Central memory CD8-positive, alpha-beta T cell (primary cell): Measurements from ENCODE around the gene ENTPD2.

Experiments
- ATAC-seq: fragments of 150-1000 bp; cut with Tn5 transposase; replicated peaks from 2 replicates; pipeline ENCODE4 v1.10.0; 2022; ENCODE audit warnings: mild to moderate bottlenecking, moderate FRiP score, moderate number of reproducible peaks; ENCODE audit not compliant: poor library complexity, severe bottlenecking; ENCODE audit errors: extremely low read depth
- DNase-seq, 2 donors: peaks; one replicate each; pipeline ENCODE4 v3.0.0; 2021; ENCODE audit warnings: low spot score in 2 of 2
- H3K27ac Mint-ChIP-seq: one replicate; pipeline ENCODE4 v1.8.0; 2022; ENCODE audit warnings: low read depth, mild to moderate bottlenecking, moderate library complexity, mixed read lengths
- H3K27me3 Mint-ChIP-seq: one replicate; pipeline ENCODE4 v1.8.0; 2022; ENCODE audit warnings: mixed read lengths
- H3K36me3 Mint-ChIP-seq: one replicate; pipeline ENCODE4 v1.8.0; 2022; ENCODE audit warnings: mild to moderate bottlenecking, moderate library complexity, mixed read lengths; ENCODE audit not compliant: insufficient read depth
- H3K4me1 Mint-ChIP-seq: one replicate; pipeline ENCODE4 v1.8.0; 2022; ENCODE audit warnings: mixed read lengths
- H3K4me3 Mint-ChIP-seq: one replicate; pipeline ENCODE4 v1.8.0; 2022; ENCODE audit warnings: mild to moderate bottlenecking, moderate library complexity, mixed read lengths
- H3K9me3 Mint-ChIP-seq: one replicate; pipeline ENCODE4 v1.8.0; 2022; ENCODE audit warnings: mixed read lengths

Gene ENTPD2

DNA sequence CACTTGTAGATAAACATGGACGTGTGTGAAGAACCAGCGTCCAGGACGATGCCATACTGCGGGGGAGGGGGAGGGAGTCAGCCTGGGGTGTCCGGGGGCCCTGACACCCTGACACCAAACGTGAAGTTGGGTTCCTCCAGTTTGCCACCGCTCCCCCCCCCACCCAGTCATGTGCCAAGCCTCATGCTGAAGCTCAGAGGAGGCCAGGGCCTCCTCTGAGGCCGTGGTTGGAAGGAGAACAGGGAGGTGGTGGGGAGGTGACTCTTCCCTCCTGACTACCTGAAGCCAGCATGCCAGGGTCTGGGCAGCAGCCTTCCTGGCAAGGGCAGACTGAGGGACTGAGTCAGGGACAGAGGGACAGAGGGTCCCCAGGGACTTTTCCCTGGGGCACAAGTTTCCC lies 1.6 kb downstream of the ENTPD2 start:
- no peak for DNase-seq
- no peak for ATAC-seq
- Mint-ChIP-seq H3K27ac (no peak overlapping the region), H3K36me3 (peaks cover 10% of the 10 kb centered on the region), H3K4me1 (peaks cover 5% of the 10 kb centered on the region), H3K27me3 (peaks cover 18% of the 10 kb centered on the region), H3K4me3 (peak overlapping the region; percentile 13), H3K9me3 (no peaks in the 10 kb centered on the region)

DNA sequence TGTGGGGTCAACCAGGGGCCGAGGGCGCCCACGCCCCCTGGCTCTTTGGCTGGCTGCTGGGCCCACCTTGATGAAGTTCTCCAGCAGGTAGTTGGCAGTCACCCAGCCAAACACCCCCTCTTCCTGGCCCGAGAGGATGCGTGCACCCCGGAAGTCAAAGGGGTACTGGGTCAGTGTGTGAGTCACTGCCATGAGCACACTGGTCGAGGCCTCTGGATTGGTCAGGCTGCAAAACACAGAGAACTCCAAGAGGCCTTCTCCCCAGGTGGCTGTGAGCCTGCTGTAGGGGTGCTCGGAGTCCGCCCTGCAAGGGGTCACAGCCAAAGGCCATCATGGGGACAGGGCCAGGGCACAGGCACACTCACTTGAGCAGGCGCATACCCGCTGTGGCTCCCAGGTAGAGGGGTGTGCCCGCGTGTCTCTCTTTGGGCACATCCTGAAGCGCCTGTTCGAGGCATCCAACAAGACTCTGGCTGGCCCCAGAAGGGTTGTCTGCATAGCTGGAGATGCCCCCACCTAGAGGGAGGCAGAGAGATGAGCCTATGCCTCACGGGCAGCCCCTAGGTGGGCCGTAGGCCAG lies 2.6 kb downstream of the ENTPD2 start:
- no peak overlapping the region for H3K27ac Mint-ChIP-seq
- H3K27me3 Mint-ChIP-seq = peaks cover 18% of the 10 kb centered on the region
- ATAC-seq (no peak), DNase-seq (no peak)
- H3K36me3 Mint-ChIP-seq = peaks cover 14% of the 10 kb centered on the region
- no peaks in the 10 kb centered on the region for H3K9me3 Mint-ChIP-seq
- H3K4me1 Mint-ChIP-seq = peaks cover 8% of the 10 kb centered on the region
- no peak overlapping the region for H3K4me3 Mint-ChIP-seq

DNA sequence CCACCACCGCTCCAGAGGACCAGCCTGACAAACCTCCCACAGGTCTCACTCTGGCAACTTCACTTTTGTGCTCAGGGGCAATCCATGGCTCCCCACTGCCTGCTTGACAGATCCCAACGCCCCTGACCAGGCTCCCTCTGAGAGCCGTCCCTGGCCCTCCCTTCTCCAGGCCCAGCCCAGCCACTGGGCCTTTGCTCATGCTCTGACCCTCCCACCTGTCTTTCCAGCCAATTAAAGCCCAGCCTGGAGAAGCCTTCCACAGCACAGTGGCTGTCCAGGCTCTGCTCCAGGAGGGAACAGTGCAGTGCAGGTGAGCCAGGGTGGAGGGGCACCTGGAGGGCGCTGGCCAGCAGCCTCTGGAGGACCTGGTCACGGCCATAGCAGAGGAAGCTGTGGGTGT lies 3.3 kb downstream of the ENTPD2 start:
- DNase-seq (no peak), ATAC-seq (no peak)
- peaks cover 14% of the 10 kb centered on the region for H3K36me3 Mint-ChIP-seq
- H3K27ac Mint-ChIP-seq = no peak overlapping the region
- no peaks in the 10 kb centered on the region for H3K9me3 Mint-ChIP-seq
- H3K27me3 Mint-ChIP-seq = peaks cover 18% of the 10 kb centered on the region
- H3K4me1 Mint-ChIP-seq = peaks cover 10% of the 10 kb centered on the region
- no peak overlapping the region for H3K4me3 Mint-ChIP-seq

DNA sequence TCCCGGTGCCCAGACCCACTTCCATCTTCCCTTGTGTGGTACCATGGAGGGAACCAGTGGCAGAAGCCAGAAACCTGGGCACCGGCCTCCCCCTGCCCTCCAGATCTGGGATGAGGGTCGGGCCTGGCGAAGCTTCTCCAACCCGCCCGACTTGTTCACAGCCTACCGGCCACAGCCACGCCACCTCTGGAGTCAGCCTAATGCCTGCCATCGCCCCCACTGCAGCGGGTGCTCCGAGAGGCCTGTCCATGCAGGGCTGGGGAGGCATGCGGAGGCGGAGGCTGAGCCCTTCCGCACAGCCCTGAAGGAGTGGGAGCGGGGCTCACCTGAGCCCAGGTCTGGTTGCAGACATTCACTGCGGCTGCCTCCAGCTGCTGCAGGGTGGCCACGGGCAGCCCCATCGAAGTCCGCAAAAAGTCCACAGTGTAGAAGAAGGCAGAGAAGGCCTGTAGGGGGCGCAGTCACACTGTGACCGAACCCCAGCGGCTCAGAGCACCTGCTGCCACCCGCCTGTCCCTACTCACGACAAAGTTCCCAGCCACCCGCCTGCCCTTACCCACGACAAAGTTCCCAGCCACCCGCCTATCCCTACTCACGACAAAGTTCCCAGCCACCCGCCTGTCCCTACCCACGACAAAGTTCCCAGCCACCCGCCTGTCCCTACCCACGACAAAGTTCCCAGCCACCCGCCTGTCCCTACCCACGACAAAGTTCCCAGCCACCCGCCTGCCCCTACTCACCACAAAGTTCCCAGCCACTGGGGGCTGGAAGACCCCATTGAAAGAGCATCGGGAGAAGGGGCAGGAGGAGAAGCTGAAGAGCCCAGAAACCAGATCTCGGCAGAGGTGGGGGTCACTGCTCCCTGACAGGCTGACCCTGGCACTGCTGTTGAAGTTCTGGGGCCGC lies 4.1 kb downstream of the ENTPD2 start:
- H3K27me3 Mint-ChIP-seq = peaks cover 18% of the 10 kb centered on the region
- H3K36me3 Mint-ChIP-seq = peaks cover 14% of the 10 kb centered on the region
- no peak overlapping the region for H3K27ac Mint-ChIP-seq
- H3K9me3 Mint-ChIP-seq = no peaks in the 10 kb centered on the region
- no peak for ATAC-seq
- peaks cover 16% of the 10 kb centered on the region for H3K4me1 Mint-ChIP-seq
- no peak overlapping the region for H3K4me3 Mint-ChIP-seq
- DNase-seq = no peak

DNA sequence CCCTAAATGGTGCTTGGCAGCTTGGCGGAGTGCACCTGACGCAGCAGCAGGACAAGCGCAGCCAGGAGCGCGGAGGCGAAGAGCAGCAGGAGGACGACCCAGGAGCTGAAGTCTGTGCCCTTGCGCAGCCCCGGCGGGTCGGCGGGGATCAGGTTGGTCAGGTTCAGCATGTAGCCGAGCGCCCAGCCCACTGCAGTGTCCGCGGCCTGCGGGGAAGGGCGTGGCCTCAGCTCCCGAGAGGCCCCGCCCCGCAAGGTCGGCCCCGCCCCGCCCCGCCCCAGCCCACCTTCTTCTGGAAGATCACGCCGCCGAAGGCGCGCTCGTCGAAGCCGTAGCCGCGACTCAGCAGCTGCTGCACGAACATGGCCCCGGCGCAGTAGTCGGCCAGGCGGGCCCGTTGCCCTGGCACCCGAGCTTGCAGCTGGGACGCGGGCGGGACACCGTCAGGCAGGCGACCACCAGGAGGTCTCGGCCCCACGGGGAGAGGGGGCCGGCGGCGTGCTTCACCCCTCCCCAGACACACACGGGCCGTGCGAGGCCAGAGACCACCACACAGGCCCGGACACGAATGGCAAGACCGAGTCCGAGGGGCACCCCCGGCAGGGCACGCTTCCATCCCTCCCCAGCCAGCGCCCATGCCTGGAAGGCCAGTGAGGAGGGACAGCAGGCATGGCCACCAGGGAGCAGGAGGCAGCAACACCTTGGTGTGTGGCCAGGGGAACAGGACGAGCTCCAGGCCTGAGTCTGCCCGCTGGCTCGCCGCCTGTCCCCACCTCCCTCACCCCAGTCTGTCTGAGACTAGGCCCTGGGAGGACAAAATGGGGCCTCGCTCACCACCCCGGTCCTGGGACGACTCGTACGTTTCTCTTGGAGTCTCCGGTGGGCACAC lies 5.0 kb downstream of the ENTPD2 start:
- peaks cover 14% of the 10 kb centered on the region for H3K36me3 Mint-ChIP-seq
- DNase-seq (no peak), ATAC-seq (no peak)
- peaks cover 20% of the 10 kb centered on the region for H3K4me1 Mint-ChIP-seq
- peaks cover 18% of the 10 kb centered on the region for H3K27me3 Mint-ChIP-seq
- no peak overlapping the region for H3K4me3 Mint-ChIP-seq
- H3K9me3 Mint-ChIP-seq = no peaks in the 10 kb centered on the region
- no peak overlapping the region for H3K27ac Mint-ChIP-seq

DNA sequence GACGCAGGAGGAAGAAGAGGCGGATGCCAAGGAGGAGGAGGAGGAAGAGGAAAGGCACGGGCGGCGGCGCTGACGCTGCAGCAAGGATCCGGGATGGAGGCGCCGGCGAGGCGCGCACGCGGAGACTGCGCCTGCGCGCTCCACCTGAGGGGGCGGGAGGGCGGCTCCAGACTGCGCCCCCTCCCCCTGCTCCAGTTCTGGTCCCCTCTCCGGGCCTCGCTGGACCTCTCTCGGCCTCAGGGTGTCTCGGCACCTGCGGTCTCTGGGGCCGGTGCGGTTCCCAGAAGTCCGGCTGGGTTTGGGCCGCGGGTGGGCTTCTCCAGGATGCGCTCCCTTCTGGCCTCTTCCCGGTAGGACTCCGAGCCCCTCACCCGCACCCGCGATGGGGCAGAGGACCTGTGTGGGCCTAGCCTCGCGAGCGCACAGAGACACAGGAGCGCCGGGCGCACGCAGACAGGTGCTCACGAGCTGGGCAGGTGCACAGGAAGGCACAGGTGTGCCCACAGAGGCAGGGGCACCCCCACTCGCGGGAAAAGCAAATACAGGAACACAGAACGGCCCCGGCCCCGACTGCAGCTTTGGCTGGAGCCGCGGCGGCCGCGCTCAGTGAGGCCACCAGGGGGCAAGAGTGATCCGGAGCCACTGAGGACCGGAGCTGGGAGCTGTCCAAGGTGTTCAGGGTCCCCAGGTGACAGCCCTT lies 7.6 kb downstream of the ENTPD2 start, which contains the start of gene NPDC1:
NPDC1 (minus strand) TSS at position 90 of the 700 bp plus-strand sequence. CDS start 188 bp downstream, outside the sequence.
- Mint-ChIP-seq H3K4me1 (peaks cover 20% of the 10 kb centered on the region), H3K9me3 (no peaks in the 10 kb centered on the region), H3K27ac (no peak within 1 kb of the TSS), H3K36me3 (peaks cover 14% of the 10 kb centered on the region), H3K27me3 (peaks cover 18% of the 10 kb centered on the region), H3K4me3 (peak within 1 kb of the TSS; percentile 75)
- DNase-seq (peak; percentile 64 to 70), ATAC-seq (peak; percentile 67)

DNA sequence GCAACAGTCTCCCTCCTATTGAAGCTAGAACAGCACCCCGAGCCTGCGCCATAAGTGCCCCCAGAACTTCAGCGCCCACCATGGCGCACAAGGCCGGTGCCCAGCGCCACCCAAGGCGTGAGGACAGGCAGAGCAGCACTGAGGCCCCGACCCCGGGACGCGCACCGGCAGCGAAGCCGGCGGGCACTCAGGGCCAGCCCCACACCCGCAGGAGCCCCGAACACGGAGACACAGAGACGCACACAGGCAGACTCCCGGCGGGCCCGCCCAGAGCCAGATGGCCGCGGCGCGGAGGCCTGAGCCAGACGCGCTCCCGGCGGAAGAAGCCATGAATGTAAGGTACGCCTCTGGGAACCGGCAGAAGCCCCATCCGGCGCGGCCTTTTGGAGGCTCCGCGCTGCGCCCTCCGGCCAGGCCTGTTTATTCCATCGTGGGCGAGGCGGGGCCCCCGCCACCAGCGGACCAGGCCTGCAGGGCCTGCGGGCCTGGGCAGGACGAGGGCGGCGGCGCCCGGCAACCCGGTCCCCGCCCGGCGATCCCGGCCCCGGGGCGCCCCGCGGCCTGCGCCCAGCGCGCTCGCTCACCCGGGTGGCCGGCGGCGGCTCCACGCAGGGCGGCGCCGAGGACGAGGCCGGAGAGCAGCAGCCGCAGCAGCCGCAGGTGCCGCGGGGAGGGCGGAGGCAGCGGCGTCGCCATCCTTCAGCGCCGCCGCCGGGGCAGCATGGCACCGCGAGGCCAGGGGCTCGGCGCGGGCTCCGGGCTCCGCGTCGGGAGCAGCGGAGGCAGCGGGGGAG lies 8.4 kb downstream of the ENTPD2 start:
- H3K9me3 Mint-ChIP-seq = no peaks in the 10 kb centered on the region
- ATAC-seq = no peak
- DNase-seq = no peak
- peaks cover 13% of the 10 kb centered on the region for H3K27me3 Mint-ChIP-seq
- H3K4me3 Mint-ChIP-seq = peak overlapping the region; percentile 75
- H3K27ac Mint-ChIP-seq = no peak overlapping the region
- H3K4me1 Mint-ChIP-seq = peaks cover 20% of the 10 kb centered on the region
- H3K36me3 Mint-ChIP-seq = peaks cover 13% of the 10 kb centered on the region

DNA sequence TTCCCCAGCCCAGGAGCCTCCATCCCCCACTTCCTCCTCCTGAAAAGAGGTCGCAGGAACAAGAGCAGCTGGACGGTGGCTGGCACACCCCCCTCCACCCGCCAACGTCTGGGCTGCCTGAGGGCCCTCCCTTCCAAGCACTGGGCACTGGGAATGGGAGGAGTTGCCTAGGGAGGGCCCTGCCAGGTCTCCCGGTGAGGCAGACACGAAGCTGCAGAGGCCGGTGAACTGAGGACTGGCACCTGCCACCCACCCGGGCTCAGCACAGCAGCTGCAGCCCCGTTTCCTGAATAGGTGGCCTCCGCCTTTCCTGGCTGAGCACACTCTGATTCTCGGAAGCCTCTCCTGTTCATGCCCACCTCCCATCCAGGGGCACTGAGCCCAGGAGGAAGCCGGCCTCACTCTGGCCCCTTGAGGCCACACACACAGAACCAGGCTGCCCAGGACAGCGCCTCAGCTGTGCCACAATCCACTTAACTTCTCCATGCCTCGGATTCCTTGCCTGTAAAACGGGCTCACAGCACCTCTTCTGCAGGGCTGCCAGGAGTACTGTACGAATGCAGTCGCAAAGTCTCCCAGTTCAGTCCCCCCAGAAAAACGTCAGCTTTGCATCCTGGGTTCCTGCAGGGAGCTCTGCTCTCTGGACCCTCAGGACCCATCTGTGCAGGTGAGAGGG lies 9.2 kb downstream of the ENTPD2 start:
- DNase-seq (no peak), ATAC-seq (no peak)
- Mint-ChIP-seq H3K27me3 (peaks cover 4% of the 10 kb centered on the region), H3K27ac (no peak overlapping the region), H3K4me1 (peaks cover 15% of the 10 kb centered on the region), H3K36me3 (peaks cover 9% of the 10 kb centered on the region), H3K4me3 (peak overlapping the region; percentile 75), H3K9me3 (no peaks in the 10 kb centered on the region)

DNA sequence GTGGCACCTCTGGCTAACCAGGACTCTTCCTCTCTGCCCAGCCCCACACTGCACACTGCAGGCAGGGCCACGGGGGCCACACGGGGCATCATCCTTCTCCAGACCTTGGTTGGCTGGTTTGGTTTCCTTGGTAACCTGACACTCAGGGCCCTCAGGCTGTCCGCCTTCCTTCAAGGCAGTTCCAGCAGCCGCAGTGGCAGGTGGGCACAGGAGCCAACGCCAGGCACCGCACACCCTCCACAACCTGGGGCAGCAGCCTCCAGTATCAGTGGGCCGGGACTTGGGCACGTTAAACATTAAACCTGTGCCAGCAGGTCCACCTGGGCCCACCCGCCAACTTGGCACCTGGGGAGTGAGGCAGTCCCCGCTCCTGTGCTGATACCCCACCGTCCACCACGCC lies 9.8 kb downstream of the ENTPD2 start:
- H3K36me3 Mint-ChIP-seq = peaks cover 7% of the 10 kb centered on the region
- no peak overlapping the region for H3K27ac Mint-ChIP-seq
- ATAC-seq = no peak
- no peaks in the 10 kb centered on the region for H3K9me3 Mint-ChIP-seq
- no peaks in the 10 kb centered on the region for H3K27me3 Mint-ChIP-seq
- DNase-seq = no peak
- peaks cover 15% of the 10 kb centered on the region for H3K4me1 Mint-ChIP-seq
- no peak overlapping the region for H3K4me3 Mint-ChIP-seq

DNA sequence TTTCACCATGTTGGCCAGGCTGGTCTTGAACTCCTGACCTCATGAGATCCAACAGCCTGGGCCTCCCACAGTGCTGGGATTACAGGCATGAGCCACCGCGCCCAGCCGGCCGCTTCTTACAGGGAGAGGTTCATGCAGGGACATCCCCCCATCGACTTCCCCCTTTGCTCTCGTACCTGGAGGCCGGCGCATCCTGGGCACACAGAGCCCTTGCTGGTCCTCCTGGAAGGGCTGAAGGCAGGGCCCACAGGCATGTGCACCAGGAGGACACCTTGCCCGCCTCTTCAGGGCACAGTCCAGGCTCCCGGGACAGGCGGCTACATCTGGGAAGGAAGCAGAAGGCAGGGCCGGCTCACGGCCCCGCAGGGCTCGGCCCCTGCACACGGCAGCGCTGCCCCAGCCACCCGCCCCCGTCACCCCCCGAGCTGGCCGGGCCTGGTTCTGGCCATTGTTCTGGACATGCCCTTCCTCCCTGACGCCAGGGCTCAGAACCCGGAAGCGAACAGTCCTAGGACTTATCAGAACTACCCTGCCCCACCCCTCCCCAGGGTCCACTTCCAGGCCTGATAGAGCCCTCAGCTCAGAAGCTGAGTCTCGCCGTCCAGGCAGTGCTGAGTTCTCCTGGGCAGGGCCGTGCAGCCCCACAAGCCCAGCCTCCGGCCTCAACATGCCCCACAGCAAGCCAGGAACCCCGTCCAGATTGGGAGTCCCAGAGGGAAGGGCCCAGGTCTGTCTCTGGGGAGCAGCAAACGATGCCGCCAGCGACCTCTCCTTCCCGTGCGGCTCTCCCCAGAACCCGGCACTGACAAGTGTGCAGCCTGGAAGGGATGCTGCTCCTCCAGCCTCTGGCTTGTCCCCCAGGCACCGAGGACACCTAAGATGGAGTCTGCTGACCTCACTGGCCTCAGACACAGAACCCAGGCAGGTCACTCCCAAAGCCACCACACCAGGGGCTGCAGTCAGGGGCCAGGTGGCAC lies 10.8 kb downstream of the ENTPD2 start:
- H3K27ac Mint-ChIP-seq = no peak overlapping the region
- ATAC-seq (no peak), DNase-seq (no peak)
- H3K4me1 Mint-ChIP-seq = peaks cover 15% of the 10 kb centered on the region
- peaks cover 7% of the 10 kb centered on the region for H3K36me3 Mint-ChIP-seq
- H3K9me3 Mint-ChIP-seq = no peaks in the 10 kb centered on the region
- no peaks in the 10 kb centered on the region for H3K27me3 Mint-ChIP-seq
- no peak overlapping the region for H3K4me3 Mint-ChIP-seq
